Suprapubic skin (tissue), 4 donors: ENCODE measurements around the gene TNFSF13B. TPM values are rescaled to one million over a fixed set of nuclear protein-coding genes. Genes with fewer than 3 reads are reported as not detected.
"Not testable (repeated sequence)": the region's sequence is repeated elsewhere in the genome, so short reads cannot be mapped to it uniquely, and the experiment has no call there.

Experiments
- DNase-seq, 2 donors: peaks; one replicate each; pipeline ENCODE4 v3.0.0-alpha.2; 2019; ENCODE audit warnings: low spot score in 2 of 2
- H3K27ac ChIP-seq: fragments of 200-600 bp; sonication (generic); one replicate; pipeline ENCODE4 v1.5.1; 2019
- H3K27me3 ChIP-seq: fragments of 200-600 bp; sonication (generic); one replicate; pipeline ENCODE4 v1.5.1; 2019
- H3K36me3 ChIP-seq: fragments of 200-600 bp; sonication (generic); one replicate; pipeline ENCODE4 v1.5.1; 2019
- H3K4me1 ChIP-seq: fragments of 200-600 bp; sonication (generic); one replicate; pipeline ENCODE4 v1.5.1; 2019
- H3K4me3 ChIP-seq: fragments of 200-600 bp; sonication (generic); one replicate; pipeline ENCODE4 v1.5.1; 2019; ENCODE audit warnings: mild to moderate bottlenecking
- H3K9me3 ChIP-seq: fragments of 200-600 bp; sonication (generic); one replicate; pipeline ENCODE4 v1.5.1; 2019
- CTCF ChIP-seq, 2 donors: fragments of 200-600 bp in 1 of 2; fragments of 450-650 bp in 1 of 2; sonication (generic) in 1 of 2; IDR thresholded peaks; one replicate each; pipeline ENCODE4 v1.5.1; 2016 to 2019; ENCODE audit warnings: antibody characterized with exemption in 2 of 2, mild to moderate bottlenecking in 1 of 2, moderate library complexity in 1 of 2
- EP300 ChIP-seq: sonication (generic); formaldehyde crosslinking; IDR thresholded peaks from one replicate; pipeline ENCODE4 v1.6.1; 2017; ENCODE audit warnings: antibody characterized with exemption
- POLR2A ChIP-seq, 2 donors: fragments of 450-650 bp; IDR thresholded peaks; one replicate each; pipeline ENCODE4 v1.6.1; 2017; ENCODE audit warnings: antibody characterized with exemption in 2 of 2, mild to moderate bottlenecking in 2 of 2, moderate library complexity in 2 of 2
- POLR2AphosphoS5 ChIP-seq, 3 donors: sonication (generic); formaldehyde crosslinking; IDR thresholded peaks; one replicate each; pipeline ENCODE4 v1.6.1; 2017; ENCODE audit warnings: antibody characterized with exemption in 3 of 3
- WGBS: methylation state at CpG from one replicate; pipeline ENCODE4 v1.1.5; 2018; 5-methylcytosine and 5-hydroxymethylcytosine counted together
- total RNA-seq, 4 donors: library from RNA; depleted of rRNA; stranded (reverse); fragments of >200 nt; gene quantifications; one replicate each; pipeline ENCODE4 v1.1.0, GENCODE V29; 2016

The TNFSF13B gene
- total RNA-seq, 4 donors from 2014 or later = 0.44 to 5.2 (median 1.8) TPM

GRCh38 chr13:108266321-108266990, 3.1 kb upstream of the TNFSF13B start:
- H3K4me1 ChIP-seq = peaks cover 17% of the 10 kb centered on the region
- H3K36me3 ChIP-seq = no peaks in the 10 kb centered on the region
- no peak overlapping the region for H3K4me3 ChIP-seq
- TF ChIP-seq EP300 = no peak
- TF ChIP-seq POLR2AphosphoS5 (IDR thresholded peaks at IDR 0.05) = no peak
- no peak overlapping the region for H3K27ac ChIP-seq
- H3K27me3 ChIP-seq = no peaks in the 10 kb centered on the region
- no peak for DNase-seq
- H3K9me3 ChIP-seq = no peaks in the 10 kb centered on the region
- WGBS = 71% methylated on average over 10 of the region's 10 CpGs

GRCh38 chr13:108267347-108267746, 2.2 kb upstream of the TNFSF13B start:
- no peak overlapping the region for H3K4me3 ChIP-seq
- TF ChIP-seq EP300 = no peak
- no peak for TF ChIP-seq POLR2A (IDR thresholded peaks at IDR 0.05)
- no peaks in the 10 kb centered on the region for H3K36me3 ChIP-seq
- no peak for DNase-seq
- WGBS = 86% methylated on average over 4 of the region's 4 CpGs
- peaks cover 17% of the 10 kb centered on the region for H3K4me1 ChIP-seq
- H3K27ac ChIP-seq = no peak overlapping the region
- no peaks in the 10 kb centered on the region for H3K27me3 ChIP-seq
- H3K9me3 ChIP-seq = no peaks in the 10 kb centered on the region

GRCh38 chr13:108267855-108268254, 1.7 kb upstream of the TNFSF13B start:
- not testable (repeated sequence) for H3K9me3 ChIP-seq, H3K4me3 ChIP-seq, H3K36me3 ChIP-seq, H3K27ac ChIP-seq, H3K27me3 ChIP-seq, DNase-seq
- WGBS = 96% methylated on average over 3 of the region's 3 CpGs
- peaks cover 17% of the 10 kb centered on the region for H3K4me1 ChIP-seq

GRCh38 chr13:108268466-108269112, 929 bp upstream of the TNFSF13B start:
- H3K27ac ChIP-seq = no peak overlapping the region
- no peaks in the 10 kb centered on the region for H3K27me3 ChIP-seq
- no peak overlapping the region for H3K4me3 ChIP-seq
- DNase-seq = no peak
- WGBS = 76% methylated on average over 4 of the region's 4 CpGs
- peaks cover 17% of the 10 kb centered on the region for H3K4me1 ChIP-seq
- no peaks in the 10 kb centered on the region for H3K9me3 ChIP-seq
- TF ChIP-seq POLR2AphosphoS5 (IDR thresholded peaks at IDR 0.05) = no peak
- no peak for TF ChIP-seq EP300
- no peak for TF ChIP-seq POLR2A (IDR thresholded peaks at IDR 0.05)
- TF ChIP-seq CTCF (IDR thresholded peaks at IDR 0.05) = no peak
- H3K36me3 ChIP-seq = no peaks in the 10 kb centered on the region

- H3K9me3 ChIP-seq = no peaks in the 10 kb centered on the region
- H3K36me3 ChIP-seq = no peaks in the 10 kb centered on the region
- 45% methylated on average over 3 of the region's 3 CpGs for WGBS
- no peak for DNase-seq
- H3K27ac ChIP-seq = peak overlapping the region; percentile 59
- H3K27me3 ChIP-seq = no peaks in the 10 kb centered on the region
- peak overlapping the region; percentile 49 for H3K4me3 ChIP-seq
- no peak for TF ChIP-seq POLR2A (IDR thresholded peaks at IDR 0.05)
- no peak for TF ChIP-seq CTCF (IDR thresholded peaks at IDR 0.05)
- no peak for TF ChIP-seq EP300
- no peak for TF ChIP-seq POLR2AphosphoS5 (IDR thresholded peaks at IDR 0.05)
- H3K4me1 ChIP-seq = peaks cover 17% of the 10 kb centered on the region
Observed at GRCh38 chr13:108270442-108270841, 924 bp downstream of the TNFSF13B start.

GRCh38 chr13:108272333-108272732, 2.8 kb downstream of the TNFSF13B start:
- Histone ChIP-seq H3K27me3 (no peaks in the 10 kb centered on the region), H3K4me1 (peaks cover 17% of the 10 kb centered on the region), H3K27ac (no peak overlapping the region), H3K36me3 (no peaks in the 10 kb centered on the region), H3K9me3 (no peaks in the 10 kb centered on the region), H3K4me3 (no peak overlapping the region)
- no peak for TF ChIP-seq POLR2AphosphoS5 (IDR thresholded peaks at IDR 0.05)
- TF ChIP-seq CTCF (IDR thresholded peaks at IDR 0.05) = no peak
- TF ChIP-seq EP300 = no peak
- no peak for TF ChIP-seq POLR2A (IDR thresholded peaks at IDR 0.05)
- no peak for DNase-seq
